GM04504 (cell line): Measurements from ENCODE around the gene SLBP.

Experiments used
- DNase-seq: peaks from one replicate; pipeline ENCODE4 v3.0.0-alpha.2; 2012; ENCODE audit warnings: low read depth

Gene SLBP

DNA sequence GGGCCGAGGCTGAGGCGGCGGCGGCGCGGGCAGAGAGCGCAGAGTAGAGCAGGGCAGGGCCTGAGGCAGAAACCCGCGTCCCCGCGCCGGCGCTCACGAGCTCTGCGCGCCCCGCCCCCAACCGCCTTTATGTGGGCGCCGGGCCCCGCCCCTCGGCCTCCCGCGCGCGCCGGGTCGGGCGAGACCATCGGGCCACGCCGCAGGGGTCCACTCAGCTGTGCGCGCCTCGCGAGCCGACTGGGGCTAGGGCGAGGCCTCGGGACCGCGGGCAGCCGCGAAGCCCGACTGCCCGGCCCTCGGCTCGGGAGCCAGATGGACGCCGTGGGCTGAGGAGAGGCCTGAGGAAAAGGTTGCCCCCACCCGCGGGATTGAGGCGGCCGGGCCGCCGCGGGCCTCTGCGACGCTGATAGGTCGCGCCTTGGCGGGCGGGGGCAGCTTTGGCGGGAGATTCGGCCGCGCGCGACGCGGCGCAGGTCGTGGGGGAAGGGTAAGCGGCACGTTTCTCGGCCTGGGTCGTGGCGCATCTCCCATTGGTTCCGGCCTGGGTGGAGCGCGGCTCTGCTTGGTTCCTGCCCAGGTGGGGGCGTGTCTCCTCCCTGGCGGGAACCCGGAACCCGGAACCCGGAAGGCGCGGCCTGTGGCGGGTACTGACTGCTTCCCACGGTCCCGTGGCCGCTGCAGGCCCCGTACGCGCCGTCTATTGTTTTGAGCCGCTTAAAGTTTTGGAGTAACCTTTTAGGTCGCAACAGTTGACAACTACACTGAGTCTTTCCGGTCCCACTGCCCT is at the start of gene SLBP:
Gene SLBP (minus strand): TSS at position 104 of the 787 bp plus-strand sequence. CDS start 131 bp downstream, outside the sequence.
- peak; percentile 81 for DNase-seq

DNA sequence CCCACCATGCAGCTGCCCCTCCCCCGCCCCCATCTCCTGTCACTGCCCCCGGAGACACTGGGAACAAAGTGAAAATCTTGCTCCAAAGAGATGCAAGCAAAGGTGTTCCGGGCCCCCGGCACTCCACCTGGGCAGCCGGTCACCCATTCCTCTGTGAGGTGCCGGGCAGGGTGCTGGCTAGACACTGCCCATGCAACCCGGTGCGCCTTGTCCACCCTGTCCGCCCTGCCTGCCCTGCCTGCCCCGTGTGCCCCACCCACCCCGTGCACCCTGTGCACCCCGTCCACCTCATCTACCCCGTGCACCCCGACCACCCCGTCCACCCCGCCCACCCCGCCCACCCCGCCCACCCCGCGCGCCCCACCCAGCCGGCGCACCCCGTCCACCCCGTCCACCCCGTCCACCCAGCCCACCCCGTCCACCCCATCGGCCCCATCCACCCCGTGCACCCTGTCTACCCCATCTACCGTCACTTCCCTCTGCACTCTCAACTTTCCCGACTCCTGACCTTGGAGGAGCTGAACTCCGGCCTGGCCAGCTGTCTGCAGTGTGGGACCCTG is 49.1 kb upstream of the SLBP start:
- DNase-seq: no peak

DNA sequence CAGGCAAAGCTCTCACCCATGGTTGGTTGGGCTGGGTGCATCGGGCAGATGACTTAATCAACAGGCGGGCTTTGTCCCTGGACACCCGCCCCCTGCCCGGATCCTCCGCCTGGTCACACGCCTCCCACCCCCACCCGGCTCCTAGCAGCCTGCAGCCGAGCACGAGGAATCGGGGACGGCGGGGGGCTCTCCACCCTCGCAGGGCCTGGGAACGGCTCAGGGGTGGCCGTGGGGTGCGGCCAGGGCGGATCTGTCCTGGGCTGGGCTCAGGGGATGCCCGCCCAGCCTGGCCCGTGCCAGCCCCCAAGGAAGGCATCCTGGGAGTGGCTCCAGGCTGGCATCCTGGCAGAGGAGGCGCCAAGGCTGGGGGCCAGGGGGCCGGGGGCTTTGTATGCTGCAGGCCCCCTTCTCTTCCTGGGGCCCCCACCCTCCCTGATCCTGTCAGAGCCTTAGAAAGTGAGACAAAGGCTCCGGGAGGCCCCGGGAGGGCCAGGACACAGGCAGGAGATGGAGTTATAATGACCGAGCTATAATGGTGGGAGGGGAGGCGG is 48.5 kb upstream of the SLBP start:
- no peak for DNase-seq

DNA sequence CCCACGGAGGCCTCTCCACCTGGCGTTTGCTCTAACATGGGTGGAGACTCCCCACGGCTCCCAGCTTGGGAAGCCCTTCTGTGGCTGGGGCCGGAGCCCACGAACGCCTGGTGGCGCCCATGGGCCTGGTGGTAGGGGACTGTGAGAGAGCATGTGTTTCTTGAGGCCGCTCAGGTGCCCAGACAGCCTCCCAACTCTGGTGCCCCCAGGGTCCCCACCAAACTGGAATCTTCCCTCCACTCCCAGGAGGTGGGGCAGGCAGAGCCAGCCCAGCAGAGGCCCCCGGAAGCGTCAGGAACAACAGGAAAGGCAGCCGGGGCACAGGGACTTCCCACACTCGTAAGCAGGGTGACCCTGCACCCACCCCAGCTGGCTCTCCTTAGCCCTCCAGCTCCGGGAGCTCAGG is 47.7 kb upstream of the SLBP start:
- DNase-seq: no peak

DNA sequence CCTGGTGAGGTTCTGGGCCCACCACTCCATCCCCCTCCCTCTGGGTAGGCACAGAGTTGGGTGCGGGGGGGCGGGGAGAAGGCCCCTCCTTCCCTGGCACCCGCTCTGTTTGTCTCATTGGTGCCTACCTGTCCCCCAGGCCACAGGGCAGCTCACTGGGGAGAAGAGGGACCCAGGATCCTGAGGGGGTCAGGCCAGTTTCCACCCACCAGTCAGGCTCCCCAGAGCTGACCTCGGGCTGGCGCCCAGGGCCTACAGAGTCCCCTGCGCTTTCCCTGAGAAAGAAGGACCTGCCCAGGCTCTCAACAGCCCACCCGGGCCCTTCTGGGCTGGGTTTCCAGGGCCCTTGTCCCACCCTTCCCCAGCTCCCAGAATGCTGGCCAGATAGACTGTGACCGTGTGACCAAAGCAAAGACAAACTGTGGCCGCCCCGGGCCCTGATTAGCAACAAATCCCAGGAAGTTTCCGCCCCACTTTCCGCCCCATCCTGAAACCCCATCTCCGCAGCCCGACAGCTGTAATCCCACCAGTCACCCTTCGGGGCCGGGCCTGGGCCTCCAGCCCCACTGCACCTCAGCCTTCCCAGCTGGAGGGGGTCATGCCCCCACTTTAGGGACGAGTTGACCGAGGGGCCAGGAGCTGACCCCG is 47.2 kb upstream of the SLBP start:
- DNase-seq: no peak

DNA sequence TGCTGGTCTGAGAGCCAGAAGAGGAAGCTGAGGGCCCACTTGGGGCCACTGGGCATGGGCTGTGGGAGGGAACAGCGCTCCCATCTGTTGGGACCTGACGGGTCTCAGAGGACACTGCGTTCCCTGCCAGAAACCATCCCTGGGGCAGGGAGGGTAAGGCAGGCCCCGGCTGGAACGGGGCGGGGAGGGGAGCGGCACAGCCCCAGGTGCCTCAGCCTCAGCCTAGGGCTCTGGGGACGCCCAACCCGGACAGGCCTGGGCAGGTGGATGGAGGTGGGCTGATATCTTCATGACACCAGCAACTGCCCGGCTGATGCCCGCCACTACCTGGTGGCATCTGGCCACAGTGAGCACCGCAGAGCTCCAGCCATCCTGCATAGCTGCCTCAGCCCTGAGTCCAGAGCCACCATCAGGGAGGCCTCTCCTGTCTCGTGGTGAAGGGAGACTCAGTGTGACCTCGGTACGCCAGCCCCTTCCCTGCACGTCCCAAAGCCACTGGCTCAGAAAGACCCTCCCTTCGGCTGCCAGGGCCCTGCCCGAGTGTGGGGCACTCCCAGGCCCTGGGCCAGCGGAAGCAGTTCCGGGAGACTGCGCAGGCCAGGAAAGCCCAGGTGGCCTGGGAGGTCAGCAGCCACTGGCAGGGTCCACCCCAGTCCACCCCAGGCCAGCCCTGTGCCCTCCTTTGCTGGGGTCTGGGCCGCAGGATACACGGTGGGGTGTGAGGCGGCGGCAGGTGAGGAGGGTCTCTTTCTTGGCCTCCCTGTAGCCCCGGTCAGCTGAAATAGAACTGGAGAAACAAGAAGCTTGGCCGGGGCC is 46.4 kb upstream of the SLBP start:
- no peak for DNase-seq

DNA sequence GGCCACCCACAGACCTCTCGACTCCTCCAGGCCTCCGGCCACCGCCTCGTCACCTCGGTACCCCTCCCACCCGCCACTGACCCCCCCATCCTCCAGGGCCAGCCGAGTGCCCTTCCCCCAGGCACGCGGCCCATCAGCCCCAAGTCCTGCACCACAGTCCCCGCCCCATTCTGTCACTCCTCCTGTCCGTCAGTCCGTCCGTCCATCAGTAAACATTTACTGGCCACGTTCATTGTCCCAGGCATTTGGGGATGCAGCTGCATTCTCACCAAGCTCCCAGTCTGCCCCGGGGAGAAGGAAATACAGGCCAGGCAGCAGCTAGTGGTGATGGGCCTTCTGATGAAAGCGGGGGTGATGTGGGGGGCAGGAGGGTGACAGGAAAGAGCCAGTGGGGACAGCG is 45.7 kb upstream of the SLBP start:
- DNase-seq: no peak

DNA sequence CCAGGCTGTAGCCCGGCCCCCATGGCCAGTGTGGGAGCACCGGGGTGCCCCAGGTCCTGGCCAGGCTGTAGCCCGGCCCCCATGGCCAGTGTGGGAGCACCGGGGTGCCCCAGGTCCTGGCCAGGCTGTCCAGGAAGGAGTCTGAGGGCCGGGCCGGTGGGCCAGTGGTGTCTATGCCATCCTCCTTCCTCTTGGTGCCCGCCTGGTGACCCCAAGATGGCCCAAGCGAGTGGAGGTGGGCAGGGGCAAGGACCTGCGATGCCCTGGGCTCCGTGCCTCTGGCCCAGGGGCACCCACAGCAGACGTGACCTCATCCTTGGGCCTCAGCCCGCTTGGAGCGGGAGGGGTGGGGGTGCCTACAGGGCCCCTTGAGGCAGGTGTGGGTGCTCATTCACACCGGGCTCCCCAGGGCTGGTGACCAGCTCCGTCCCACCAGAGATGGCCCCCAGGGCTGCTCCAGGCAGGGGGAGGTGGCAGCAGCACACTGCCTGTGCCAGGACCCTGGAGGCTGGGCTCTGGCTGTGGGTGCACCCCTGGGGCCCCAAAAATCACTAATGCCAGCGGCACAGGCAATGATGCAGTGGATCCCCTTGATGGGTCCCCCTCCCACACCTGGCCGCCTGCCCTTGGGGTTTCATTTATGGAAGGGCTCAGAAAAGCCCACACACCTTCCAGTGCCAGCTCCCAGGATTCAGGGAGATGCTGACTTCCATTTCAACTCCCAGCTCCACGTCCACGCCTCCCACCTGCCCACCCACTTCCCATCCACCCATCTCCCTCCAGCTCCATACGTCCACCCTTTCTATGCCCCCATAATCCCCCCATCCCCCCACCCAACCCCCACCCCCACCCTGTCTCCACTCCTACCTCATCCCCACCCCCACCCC is 45.0 kb upstream of the SLBP start:
- DNase-seq: no peak

DNA sequence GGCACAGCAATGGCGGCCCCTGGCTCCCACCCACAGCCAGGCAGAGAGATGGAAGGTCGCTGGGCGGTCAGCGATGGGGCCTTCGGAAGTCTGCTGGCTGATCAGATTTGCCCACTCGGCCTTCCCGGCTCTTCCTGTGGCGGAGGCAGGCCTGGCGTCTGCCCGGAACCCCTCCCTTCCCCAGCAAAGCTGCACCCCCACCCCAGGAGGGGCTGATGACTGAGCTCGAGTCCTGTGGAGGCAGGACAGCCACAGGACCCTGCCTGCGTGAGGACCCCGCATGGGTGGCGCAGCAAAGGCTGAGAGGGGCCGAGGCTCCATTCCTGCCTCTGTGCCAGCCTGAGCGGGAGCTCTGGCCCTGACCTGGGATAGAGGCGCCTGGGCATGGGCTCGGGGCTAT is 44.0 kb upstream of the SLBP start:
- no peak for DNase-seq

DNA sequence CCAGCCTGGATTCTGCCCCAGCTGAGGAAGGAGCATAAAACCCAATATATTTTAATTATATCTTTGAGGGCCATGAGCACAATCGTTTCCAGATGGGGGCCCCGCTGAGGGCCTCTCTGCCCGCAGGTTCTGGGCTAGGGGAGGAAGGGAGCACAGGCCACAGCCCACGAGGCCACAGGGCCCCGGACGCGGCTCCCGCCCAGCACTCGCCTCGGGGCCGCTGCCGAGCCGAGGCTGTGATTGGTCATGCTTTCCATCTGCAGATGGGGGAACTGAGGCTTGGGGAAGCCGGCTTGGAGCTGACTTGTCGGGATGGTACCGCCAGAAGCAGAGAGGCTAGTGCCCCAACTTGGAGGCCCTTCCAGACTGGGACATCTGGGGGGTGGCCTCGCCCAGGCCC is 43.2 kb upstream of the SLBP start:
- DNase-seq: no peak

DNA sequence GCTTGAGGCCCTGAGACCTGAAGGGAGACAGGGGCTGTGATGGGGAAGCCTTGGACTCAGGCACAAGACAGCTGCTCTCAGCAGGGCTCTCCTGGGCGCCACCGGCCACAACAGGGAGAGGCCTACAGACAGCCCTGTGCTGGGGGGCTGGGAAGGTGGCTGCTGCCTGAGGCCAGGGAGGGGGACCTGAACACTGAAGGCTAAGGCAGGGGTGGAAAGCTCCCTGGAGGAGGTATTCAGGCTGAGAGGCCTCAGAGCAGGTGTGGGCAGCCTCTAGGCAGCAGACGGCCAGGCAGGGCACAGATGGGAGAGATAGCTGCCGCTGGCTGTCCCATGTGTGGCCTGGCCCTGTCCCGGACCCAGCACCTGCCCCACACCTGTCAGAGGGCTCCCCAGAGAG is 42.2 kb upstream of the SLBP start:
- no peak for DNase-seq

DNA sequence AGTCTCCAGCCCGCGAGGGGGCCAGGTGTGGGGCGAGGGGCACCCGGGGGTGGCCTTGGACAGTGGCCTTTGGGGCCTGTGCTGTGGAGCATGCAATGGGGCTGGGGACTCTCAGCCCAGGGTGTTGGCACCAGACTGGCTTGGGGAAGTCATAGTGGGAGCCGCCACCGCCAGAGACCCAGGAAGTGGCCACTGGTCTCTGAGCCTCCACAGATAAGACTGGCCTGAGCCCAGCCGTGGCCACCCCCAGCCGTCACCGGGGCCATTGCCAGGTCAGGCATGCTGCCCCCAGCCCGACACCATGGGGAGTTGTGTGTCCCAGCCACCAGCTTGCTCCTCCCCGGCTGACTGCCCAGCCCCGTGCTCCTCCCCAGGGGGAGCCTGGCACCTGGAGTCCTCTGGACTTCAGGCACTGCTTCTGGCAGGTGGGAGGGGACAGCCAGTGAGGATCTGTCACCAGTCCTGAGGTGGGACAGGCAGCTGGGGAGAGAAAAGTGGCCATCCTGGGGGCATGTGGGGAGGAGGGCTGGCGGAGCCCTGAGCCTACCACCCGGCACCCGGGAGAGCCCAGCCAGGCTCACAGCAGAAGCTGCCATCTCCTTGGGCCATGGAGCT is 41.7 kb upstream of the SLBP start:
- no peak for DNase-seq

DNA sequence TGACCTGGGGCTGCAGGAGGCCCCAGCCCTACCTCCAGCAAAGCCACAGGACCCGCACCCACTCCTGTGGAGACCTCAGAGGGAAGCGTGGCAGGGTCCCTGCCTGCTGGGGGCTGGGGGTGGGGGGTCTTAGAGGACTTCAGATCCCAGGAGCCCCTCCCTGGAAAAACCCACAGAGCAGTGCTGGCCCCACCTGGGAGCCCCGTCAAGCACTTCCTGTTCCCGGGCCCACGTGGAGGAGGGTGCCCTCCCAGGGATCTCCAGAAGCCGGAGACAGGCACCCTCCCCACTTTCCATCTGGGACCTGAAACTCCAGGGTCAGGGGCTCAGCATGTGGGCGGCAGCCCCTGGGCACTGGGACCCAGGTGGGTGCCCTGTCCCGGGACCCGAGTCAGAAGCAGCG is 41.2 kb upstream of the SLBP start:
- no peak for DNase-seq

DNA sequence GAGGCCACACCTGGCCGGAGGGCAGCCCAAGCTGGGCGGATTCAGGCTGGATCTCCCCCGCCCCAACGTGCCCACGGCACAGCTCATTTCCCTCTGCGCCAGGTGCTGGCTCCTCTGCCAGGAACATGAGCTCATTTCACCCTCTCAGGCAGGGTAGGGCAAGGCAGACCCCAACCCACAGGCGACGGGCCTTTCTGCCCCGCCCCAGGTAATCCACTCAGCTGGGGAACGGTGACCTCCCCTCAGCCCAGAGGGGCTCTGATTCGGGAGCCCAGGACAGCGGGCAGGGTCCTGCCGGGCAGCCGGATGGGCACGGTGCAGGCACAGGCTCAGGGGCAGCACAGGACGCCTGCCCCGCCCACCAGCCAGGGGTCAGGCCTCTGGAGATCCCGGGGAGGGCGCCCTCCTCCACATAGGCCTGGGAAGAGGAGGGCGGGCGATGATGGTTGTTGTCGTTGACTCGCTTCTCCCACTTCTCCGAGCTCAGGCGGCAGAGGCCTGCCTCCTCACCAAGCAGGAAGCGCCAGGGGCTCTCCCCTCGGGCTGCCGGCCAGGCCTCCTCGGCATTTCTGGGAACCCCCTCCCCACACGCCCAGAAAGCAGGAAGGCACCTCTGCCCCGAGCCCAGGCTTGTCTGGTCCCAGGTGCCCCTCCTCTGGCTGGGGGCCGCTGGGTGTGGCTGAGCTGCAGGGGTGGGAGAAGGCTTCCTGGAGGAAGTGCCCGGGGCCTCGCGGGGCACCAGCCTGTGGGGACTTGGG is 40.3 kb upstream of the SLBP start:
- no peak for DNase-seq

DNA sequence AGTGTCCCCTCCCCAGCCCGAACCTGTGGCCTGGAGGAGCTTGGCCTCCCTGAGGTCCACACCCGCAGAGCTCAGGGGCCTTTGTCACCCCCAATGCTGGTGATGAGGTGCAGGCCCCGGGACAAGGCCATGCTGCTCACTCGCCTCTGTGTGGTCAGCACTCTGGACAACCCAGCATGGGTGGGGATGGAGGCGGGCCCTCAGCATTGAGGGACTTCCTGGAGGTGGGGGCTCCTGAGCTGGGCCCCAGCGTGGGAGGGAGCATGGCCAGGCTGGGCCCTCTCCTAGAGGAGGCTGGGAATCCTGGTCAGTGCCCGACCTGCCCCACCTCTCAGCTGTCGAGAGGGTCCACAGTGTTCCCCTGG is 39.8 kb upstream of the SLBP start:
- no peak for DNase-seq

DNA sequence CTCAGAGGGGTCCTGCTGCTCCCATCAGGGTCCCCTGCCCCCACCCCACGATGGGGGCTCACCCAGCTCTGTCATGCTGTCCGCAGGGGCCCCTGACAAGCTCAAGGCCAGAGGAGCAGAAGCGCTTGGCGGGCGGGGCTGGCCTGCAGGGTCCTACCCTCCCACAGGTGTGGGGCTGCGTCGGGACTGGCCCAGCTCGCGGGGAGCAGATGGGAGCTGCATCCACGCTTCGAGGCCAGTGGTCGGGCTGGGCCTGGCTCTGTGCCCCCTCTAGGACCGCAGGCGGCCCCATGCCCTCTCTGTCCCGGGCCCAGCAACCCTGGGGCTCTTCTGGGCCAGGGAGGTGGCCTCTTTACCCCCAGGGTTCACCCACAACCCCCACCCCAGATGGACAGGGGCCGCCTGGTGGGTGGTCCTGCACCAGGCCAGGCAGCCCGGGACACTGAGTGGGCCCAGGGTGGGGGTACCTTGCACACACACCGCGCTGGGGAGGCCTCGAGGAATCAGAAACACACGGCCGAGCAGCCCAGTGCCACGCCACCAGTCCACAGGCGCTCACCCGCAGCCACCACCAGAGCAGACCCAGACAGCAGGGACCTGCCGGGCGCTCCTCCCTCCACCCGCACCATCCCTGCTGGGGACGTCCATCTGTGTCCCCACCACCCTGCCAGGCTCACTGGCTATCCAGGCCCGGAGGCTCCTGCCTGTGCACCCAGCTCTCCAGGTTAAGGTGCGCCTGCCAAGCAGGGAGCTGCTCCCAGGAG is 39.2 kb upstream of the SLBP start:
- no peak for DNase-seq

DNA sequence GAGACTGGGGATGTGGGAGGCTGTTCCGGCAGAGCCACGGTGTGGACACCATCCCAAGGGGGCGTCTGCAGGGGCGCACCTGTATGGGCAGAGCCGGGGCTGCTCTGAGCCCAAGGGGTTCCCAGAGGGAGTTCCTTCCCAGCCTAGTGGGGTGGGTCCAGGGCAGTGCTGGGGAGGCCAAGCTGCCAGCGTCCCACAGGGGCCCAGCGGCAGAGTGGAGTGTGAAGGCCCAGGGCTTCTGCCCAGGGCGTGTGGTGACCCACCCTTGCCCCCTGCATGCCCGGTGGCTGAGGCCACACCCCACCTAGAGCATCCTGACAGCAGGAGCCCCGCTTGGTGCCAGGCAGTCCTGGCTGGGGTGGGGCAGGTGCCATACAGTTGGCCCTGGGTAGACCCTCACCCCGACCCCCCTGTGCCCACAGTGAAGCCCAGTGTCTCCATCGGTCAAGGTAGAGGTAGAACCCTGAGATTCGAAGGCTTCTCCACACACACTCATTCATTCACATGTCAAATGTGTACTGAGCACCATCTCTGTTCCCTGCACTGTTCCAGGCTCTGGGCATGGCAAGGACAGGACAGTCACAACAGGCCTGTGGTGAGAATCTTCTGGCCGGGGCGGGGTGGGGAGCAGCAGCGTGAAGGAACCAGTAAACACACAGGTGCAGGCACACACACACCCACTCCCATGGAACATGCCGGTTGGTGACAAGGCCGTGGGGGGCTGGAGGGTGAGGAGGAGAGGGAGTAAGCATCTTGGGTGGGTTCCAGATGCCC is 38.4 kb upstream of the SLBP start:
- no peak for DNase-seq

DNA sequence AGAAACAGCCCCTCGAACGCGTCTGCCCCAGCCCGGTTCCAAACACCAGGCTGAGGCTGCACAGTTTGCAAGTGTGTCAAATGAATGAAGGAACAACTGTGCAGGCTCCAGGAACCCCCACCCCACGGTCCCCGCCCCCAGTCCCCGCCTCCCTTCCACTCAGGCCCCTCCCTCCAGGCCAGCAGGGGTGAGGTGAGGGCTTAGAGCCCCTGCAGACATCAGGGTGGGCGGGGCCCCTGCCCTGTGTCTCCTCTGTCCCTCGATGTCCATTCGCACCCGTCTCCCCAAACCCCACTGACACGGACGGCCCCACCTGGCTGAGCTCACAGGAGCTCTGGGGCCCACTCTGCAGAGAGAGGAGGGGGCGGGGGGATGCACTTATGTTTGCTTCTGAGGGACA is 37.7 kb upstream of the SLBP start:
- no peak for DNase-seq

DNA sequence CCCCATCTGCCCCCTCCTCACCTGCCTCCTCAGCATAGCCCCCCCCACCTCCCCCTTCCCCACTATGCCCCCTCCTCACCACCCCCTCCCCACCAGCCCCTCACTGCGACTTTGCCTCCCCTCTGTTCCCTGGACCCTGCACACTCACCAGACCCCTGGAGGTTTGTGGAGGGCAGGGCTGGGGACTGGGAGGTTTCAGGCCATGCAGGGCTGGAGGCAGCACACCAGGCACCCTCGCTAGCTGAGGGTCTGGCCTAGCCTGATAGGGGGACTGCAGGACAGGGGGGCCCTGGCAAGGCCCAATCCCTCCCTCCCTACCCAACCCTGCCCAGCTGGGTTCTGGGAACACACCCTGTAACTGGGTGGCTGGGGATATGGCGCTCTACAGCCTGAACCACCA is 37.3 kb upstream of the SLBP start:
- DNase-seq: no peak
